DMS 273 (cell line): Measurements from ENCODE around the gene SPATA13.
A peak's percentile ranks its signal among the peaks of the same experiment; 100 is the strongest.

Experiments used
- DNase-seq: peaks from one replicate; lab custom pipeline; 2025; ENCODE audit not compliant: unreplicated experiment; lab: John Stamatoyannopoulos, UW

SPATA13 gene

DNA sequence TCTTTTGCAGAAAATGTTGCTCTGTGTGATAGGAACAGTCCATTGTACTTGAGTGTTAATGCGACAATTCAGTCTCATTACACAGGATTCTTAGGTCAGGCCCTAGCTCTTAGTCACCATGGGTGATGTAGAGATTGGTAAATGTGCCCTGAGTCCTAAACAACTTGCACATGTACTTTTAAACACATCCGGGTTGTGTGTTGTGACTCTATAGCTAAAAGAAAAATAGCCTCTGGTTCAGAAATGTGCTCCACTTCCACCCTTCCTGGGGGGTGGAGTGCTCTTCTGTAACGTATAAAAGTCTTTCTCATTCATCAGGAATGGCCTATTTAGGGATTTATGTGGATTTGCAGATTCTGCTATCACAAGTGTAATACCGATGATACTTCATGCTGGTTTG is 5.2 kb downstream of the SPATA13 start:
- DNase-seq: no peak

DNA sequence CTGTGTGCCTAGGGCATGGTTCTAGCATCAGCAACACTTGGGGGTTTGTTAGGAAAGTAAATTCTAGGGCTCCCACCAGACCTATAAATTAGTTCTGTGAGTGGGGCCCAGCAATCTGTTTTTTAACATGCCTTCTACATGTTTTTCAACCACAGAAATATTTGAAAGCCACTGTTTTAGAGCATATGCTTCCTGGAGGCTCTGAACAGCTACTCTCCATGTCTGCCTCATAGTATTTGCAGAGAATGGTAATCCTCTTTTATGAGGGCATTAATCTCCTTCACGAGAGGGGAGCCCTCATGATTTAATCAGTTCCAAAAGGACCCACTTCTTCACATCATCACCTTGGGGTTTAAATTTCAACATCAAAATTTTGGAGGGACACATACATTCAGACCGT is 6.0 kb downstream of the SPATA13 start:
- DNase-seq: no peak

DNA sequence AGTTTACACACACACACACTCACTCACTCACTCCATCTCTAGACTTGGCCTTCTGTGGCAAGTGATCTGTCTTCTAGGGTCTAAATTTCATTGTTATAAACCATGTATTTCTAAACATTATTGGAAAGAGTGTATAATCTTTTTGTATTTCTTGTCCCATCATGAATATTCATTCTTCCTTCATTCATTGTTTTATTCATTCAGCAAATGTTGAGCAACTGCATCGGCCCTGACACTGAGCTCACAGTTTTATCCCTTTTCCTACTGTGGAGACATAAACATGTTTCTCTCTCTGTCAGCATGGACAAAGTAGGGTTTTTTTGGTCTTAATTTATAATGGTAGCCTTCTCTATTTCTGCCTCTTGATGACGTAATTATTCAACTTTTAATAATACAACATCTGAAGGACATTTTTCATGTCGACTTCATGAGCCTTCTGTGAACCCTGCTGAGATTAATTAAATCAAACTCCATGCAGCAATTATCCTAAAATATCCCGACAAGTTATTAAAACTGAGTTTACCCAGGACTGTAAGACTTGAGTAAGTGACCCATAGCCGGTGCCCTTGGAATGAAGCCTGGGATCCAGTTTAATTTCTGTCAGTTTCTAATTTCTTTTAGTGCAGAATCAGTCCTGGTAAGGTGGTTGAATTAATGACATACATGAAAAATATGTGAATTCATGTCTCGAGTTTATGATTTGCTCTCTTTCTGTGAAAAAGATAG is 7.3 kb downstream of the SPATA13 start:
- DNase-seq: no peak

DNA sequence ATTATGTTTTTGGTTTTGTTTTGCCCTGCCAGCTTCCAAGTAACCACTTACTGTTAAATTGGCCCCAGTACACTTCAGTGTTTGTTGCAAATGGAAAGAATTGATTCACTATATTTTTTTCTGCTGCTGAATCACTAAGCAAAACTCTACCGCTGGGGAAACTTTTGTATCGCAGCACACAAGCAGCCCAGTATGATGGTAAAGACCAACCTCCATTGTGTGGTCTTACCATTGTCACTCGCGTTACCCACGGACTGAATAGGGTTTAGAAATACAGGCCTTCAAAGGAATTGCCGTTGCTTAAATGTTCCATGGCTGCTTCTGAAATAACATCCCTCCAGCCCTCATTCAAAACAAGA is 7.9 kb downstream of the SPATA13 start:
- no peak for DNase-seq

DNA sequence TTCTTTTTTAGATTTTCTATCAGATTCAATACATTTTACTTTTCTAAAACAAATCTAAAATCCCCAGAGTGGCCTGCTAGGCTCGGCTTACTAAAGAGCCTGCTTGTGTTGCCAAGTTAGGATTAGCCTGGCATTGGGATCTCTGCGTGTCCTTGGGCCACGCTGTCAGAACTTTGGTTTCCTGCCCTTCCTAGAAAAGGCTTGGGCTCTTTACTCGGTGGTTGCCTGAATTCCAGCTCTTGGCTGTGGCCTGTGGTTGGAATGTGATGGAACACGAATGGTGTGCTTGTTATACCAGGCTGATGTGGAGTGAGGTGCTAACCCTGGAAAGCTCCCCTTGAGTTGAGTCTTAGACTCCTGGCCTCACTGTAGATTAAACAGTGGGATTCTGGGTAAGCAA is 8.5 kb downstream of the SPATA13 start:
- no peak for DNase-seq

DNA sequence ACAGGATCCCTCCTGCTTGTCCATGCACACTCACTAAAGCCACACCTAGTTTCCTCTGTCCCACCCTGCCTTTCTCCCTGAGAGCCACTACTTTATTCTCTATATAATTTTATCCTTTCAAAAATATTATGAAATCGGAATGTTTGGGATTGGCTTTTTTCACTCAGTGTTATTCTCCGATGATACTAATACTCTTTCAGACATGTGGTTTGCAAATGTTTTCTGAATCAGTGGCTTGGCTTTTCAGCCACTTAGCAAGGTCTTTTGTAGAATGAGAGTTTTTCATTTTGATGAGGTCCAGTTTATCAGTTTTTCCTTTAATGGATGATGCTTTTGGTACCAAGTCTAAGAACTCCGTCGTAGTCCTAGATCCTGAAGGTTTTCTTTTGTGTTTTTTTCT is 11.6 kb downstream of the SPATA13 start:
- DNase-seq: no peak

DNA sequence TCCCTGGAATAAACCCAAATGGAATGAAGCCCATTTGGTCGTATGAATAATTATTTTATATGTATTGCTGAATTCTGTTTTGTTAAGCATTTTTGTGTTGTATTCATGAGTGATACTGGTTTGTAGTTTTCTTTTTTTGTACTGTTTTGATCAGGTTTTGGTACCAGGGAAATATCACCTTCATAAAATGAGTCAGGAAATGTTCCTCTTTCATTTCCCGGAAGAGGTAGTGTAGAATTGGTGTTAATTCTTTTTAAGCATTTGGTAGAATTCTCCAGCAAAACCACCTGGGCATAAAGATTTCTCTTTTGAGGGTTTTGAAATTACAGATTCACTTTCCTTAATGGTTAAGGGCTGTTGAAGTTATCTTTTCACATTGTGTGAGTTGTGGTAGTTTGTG is 13.3 kb downstream of the SPATA13 start:
- DNase-seq: no peak

DNA sequence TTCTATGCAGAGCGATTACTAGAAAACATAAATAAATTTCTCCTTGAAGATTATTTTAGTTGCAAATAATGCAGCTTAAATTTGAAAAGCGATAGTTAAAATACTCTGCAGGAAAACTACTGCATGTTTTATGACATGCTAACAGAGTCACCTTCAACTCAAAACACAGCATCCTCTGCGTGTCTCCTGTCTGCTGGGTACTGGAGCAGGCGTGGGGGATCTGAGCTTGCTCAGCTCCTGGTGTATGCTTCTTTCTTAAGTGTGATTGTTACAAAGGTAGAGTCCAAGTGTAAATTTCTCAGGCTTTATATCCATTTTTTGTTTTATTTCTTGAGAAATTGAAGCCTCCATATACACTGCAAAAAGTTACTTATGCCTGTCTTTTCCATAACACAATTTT is 15.3 kb downstream of the SPATA13 start:
- DNase-seq: no peak

DNA sequence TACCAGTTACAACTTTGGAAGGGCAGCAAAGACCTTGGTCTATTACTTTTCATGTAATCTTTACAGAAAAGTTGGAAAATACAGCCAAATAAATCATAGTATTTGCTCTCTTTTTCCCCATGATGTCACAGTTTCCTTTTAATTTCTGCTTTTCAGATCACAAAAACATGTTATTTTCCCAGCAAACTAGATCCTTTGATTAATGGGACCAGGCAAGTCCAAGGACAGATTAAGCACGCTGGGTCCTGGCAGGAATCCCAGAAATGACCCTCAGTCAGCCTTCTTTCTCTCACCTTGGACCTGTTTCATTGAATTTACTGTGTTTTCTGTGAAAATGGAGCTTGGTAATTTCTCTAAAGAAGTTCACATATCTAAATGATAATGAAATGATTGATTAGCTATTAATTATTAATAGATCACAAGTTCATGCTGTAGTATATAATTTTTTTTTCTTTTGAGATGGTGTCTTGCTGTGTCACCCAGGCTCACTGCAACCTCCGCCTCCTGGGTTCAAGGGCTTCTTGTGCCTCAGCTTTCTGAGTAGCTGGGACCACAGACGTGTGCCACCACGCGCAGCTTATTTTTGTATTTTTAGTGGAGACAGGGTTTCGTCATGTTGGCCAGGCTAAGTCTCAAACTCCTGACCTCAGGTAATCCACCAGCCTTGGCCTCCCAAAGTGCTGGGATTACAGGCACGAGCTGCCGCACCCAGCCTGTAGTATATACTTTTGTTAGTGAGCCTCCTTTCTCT is 16.0 kb downstream of the SPATA13 start:
- DNase-seq: no peak

DNA sequence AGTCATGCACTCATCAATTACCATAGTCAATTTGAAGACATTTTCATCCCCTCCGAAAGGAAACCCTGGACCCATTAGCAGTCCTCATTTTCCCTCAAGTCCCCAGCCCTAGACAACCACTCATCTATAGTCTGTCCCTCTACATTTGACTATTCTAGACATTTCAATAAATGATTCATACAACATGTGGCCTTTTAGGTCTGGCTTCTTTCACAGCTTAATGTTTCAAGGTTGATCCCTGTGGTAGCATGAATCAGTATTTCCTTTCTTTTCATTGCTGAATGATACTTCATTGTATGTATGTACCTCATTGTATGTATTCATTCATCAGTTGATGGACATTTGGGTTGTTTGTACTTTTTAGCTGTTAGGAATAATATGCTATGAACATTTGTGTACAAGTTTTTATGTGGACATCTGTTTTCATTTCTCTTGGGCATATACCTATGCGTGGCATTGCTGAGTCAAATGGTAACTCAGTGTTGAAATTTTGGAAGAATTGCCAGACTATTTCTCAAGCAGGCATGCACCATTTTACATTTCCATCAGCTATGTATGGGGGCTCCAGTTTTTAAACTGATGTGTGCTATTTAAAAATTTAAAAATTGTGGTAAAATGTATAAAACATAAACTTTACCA is 18.4 kb downstream of the SPATA13 start:
- DNase-seq: no peak

DNA sequence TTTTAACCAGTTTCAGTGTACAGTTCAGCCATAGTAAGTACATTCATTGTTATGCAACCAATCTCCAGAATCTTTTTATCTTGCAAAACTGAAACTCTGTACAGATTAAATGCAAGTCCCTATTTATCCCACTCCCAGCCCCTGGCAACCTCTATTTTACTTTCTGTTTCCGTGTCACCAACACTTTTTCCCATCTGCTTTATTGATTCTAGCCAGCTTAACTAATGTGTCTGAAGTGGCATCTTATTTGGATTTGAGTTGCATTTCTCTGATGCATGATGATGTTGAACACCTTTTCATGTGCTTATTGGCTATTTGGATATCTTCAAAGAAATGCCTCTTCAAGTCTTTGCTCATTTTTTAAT is 18.9 kb downstream of the SPATA13 start:
- DNase-seq: peak; percentile 4

DNA sequence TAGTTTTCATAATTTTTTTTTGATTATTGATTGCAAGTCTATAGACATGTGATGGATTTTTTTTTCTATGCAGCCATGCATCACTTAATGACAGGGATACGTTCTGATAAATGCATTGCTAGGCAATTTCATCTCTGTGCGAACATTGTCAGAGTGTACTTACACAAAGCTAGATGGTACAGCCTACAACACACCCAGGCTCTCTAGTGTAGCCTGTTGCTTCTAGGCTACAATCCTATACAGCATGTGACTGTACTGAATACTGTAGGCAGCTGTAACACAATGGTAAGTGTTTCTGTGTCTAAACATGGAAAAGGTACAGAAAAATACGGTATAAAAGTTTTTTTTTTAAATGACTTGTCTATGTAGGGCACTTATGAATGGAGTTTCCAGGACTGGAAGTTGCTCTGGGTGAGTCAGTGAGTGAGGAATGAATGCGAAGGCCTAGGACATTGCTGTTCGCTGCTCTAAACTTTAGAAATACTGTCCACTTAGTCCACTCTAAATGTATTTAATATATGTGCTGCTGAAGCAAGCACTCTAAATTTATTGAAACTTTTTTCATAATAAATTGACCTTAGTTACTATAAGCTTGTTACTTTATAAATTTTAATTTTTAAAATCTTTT is 20.3 kb downstream of the SPATA13 start:
- no peak for DNase-seq

DNA sequence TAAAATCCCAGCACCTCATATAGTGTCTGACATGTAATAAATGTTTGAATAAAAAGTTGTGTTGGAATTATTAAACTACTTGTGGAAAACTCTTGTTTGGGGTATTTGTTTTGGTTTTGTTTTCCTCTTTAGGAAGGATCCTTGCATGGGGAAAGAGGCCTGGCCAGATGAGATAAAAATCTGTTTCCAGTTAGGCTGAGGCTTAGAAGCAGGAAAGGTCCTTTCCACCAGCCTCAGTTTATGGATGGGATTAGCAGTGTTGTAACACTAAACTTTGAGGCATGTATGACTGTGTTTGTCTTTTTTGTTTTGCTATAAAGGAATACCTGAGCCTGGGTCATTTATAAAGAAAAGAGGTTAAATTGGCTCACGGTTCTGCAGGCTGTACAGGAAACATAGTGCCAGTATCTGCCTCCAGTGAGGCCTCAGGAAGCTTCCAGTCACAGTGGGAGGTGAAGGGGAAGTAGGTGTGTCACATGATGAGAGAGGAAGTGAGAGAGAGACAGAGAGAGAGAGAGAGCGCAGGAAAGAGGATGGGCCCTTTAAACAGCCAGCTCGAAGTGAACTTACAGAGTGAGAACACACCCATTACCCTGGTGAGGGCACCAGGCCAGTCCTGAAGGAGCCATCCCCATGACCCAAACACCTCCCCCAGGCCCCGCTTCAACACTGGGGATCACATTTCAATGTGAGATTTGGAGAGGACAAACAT is 21.6 kb downstream of the SPATA13 start:
- DNase-seq: no peak

DNA sequence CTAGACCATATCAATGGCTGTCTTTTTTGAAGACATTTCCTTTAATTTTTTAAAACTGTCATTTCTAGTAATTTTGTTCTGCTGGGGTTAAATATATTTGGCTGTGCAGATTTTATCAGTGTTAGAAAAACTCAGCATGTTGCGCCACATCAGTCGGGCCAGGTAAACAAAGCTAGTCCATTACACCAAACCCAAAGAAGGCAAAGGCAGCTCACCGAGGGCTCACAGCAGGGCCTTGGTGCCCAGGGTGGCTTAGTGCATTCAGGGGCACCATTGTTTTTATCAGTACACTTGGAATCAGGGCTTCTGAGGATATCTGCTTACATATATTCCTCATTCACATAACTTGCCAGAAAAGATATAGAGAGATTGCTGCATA is 22.2 kb downstream of the SPATA13 start:
- DNase-seq: no peak

DNA sequence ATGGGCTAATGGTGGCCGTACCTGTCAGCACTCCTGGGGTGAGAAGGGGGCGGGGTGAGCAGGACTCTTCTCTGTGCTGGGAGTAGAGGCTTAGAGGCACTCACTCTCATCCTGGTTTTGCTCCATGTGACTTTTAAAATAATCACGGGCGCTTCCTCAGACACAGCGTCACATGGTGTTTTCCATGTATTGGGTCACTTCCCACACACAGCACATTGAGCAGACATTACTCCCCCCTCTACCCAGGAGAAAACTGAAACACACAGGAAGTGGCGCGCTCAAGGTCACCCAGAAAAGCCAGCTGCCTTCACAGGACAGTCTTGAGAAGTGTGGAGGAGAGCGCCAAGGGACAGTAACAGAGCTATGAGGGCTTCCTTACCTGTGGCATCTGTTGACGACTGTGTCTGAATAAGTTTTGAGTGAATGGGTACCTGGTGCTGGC is 23.2 kb downstream of the SPATA13 start:
- DNase-seq: no peak

DNA sequence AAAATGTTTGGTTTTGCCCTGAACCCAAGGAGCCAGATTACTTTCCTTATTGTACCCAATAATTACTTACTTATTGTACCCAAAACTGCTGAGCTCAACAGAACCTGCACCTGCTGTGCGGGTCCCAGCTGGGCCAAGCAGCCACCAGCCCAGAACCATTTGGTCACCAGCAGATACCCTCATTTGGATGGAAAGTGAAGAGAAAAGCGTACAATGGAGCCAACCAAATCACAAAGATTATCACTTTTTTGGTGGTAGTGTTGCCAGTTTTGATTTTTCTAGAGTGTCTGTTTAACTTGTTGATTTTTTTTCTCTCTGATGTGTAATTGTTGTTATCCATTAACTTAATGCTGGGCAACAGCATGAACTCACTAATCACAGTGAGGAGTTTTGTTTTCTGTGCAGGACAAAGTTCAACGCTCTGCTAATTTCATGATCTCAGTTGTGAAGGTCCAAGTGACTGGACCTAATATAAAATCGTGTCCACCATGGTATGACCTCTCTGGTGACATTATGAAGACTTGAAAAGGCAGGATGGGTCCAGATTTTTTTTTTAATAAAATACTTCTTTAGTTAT is 23.8 kb downstream of the SPATA13 start:
- DNase-seq: no peak

DNA sequence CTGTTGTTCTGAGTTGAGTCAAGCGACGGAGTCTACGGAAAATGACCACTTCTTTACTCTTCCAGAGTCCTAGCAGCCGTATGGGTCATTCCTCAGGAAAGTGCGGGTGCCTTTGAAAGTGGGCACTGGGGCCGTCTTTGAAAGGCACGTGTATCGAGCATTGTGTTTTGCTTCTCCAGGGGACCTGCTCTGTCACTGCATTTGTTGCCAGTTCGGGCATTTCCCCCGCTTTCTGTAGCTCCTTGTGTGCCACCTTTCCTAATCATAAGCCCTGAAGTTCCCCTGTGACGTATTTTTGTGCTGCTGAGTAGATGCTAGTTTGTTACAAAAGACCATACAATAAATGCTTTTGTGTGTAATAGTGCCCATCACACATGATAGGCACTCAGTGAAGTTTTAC is 24.4 kb downstream of the SPATA13 start:
- DNase-seq: no peak

DNA sequence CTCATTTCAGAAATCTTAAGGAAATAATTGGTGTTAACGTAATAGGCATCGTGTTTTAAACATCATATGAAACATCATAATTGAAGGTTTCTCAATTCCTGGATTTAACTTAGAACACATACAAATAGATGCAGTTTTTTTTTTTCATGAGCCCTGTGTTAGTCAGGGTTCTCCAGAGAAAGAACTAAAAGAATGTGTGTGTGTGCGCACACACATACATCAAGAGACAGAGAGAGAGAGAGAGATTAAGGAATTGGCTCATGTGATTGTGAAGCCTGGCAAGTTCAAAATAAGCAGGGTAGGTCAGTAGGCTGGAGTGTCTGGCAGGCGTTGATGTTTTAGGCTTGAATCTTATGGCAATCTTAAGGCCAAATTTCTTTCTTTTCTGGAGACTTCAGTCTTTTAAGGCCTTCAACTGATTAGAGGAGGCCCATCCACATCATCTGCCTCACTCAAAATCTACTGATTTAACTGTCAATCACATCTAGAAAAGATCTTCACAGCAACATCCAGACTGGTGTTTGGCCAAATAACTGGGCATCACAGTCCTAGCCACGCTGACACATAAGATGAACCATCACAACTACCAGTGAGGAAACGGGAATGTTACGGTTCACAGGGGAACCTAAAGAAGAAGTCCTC is 25.2 kb downstream of the SPATA13 start:
- no peak for DNase-seq

DNA sequence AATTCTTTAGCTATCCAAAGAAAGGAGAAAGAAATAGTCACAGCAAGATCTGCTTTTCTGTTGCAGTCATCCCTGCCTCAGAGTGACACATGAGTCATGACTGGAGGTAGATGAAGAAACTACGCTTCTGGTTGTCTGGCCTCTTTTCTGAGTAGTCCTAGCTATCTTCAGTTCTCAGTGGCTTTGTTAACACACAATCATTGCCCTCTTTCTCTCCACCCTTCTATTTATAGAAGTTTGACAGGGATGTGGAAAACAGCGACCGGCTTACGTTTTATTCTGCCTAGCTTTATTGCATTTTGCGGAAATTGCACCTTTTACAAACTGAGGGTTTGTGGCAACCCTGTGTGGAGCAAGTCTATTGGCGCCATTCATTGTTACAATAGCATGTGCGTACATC is 26.7 kb downstream of the SPATA13 start:
- DNase-seq: no peak

DNA sequence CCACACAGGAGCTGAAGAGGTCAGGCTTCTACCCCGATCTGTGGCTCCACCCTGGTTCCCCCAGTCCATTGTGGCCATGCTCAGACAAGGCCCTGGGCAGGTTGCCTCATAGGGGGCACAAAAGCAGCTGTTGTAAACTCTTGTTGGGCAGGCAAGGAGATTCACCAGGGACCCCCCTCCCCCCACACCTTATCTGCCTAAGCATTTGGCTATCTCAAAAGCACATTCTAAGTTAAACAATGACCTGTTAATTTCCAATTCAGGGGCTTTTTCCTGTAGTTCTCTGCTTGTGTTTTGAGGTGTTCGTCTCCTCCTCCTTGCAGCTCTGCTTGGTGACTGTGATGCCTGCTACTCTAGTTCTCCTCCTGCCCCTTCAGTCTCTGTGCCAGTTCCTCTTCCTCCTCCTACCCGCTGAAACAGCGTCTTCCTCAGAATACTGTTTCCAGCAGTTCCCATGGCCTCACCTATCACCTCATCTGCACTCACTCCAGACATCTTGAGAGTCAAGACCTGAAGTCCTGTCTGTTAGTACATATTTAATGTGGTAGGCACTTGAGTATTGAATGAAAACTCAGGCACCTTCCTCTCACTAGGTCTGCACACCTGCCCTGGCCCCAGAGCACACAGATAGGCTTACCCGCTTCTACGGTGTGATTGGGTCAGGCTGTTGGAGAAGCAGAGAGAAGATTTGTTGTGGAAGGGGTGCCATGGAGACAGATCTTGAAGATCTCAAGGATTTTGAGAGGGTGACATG is 31.7 kb downstream of the SPATA13 start:
- DNase-seq: no peak
